ENCODE data around the gene GPD1L.
"Not testable (repeated sequence)": the region's sequence is repeated elsewhere in the genome, so short reads cannot be mapped to it uniquely, and the experiment has no call there.

GPD1L gene

DNA sequence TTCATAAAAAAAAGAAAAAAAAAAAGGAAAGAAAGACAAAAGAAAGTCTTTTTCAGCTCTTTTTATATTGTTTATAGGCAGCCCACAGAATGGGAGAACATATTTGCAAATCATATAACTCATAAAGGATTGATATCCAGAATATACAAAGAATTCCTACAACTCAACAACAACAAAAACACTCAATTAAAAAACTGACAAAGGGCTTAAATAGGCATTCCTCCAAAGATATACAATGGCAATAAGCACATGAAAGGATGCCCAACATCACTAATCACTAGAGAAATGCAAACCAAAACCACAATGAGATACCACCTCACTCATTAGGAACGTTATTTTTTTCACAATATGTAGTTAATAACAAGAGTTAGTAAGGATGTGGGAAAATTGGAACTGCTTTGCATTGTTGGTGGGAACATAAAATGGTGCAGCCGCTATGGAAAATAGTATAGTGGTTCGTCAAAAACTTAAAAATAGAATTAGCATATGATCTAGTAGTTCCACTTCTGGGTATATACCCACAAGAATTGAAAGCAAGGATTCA, 77.8 kb downstream of the GPD1L start:
- TF ChIP-seq, protein P1, sequence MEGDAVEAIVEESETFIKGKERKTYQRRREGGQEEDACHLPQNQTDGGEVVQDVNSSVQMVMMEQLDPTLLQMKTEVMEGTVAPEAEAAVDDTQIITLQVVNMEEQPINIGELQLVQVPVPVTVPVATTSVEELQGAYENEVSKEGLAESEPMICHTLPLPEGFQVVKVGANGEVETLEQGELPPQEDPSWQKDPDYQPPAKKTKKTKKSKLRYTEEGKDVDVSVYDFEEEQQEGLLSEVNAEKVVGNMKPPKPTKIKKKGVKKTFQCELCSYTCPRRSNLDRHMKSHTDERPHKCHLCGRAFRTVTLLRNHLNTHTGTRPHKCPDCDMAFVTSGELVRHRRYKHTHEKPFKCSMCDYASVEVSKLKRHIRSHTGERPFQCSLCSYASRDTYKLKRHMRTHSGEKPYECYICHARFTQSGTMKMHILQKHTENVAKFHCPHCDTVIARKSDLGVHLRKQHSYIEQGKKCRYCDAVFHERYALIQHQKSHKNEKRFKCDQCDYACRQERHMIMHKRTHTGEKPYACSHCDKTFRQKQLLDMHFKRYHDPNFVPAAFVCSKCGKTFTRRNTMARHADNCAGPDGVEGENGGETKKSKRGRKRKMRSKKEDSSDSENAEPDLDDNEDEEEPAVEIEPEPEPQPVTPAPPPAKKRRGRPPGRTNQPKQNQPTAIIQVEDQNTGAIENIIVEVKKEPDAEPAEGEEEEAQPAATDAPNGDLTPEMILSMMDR (IDR thresholded peaks at IDR 0.05): no peak
- Histone ChIP-seq H3K27ac (no peak overlapping the region), H3K36me3 (no peaks in the 10 kb centered on the region), H3K27me3 (no peaks in the 10 kb centered on the region), H3K4me3 (ENCODE audit: low read depth in 1 of 2, low read length in 1 of 2) (no peak overlapping the region), H3K9me3 (no peaks in the 10 kb centered on the region), H3K4me1 (ENCODE audit: control insufficient read depth in 1 of 2, insufficient read depth in 1 of 2, low read depth in 1 of 2, low read length in 1 of 2) (no peaks in the 10 kb centered on the region)

DNA sequence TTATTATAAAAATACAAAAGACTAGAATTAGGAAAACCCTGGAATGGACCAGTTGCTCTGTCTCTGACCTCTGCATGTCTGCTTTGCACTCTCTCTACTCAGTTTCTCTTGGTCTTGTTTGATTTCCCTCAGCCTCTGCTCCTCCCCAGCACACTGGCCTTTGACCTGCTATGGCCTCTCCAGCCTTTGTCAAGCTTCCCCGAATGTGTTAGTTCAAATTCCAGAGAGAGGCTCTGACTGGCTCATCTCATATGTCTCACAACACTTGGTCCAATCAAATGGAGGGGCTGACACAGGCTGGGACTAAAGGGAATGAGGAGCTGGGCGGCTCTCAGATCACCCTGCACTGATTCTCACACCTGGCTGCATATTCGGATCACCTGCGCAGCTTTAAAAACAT, 79.7 kb downstream of the GPD1L start:
- TF ChIP-seq, protein P1 (IDR thresholded peaks at IDR 0.05): no peak
- Histone ChIP-seq H3K27me3 (peaks cover 6% of the 10 kb centered on the region), H3K9me3 (no peaks in the 10 kb centered on the region), H3K36me3 (no peaks in the 10 kb centered on the region), H3K27ac (no peak overlapping the region), H3K4me1 (ENCODE audit: control insufficient read depth in 1 of 2, insufficient read depth in 1 of 2, low read depth in 1 of 2, low read length in 1 of 2) (no peaks in the 10 kb centered on the region), H3K4me3 (ENCODE audit: low read depth in 1 of 2, low read length in 1 of 2) (no peak overlapping the region)

DNA sequence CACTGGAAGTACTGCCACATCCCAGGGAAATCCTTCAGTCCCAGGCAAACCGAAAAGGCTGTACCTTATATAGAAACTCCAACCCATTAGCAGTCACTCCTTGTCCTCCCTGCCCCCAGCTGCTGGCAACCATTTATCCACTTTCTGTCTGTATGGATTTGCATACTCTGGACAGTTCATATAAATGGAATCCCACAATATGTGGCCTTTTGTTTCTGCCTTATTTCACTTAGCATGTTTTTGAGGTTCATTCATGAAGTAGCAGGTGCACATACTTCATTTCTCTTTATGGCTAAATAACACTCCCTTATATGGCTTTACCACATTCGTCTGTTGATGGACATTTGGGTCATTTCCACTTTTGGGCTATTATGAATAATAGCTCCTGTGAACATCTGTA, 80.5 kb downstream of the GPD1L start:
- H3K4me3 ChIP-seq (ENCODE audit: low read depth in 1 of 2, low read length in 1 of 2): no peak overlapping the region
- H3K36me3 ChIP-seq: no peaks in the 10 kb centered on the region
- no peak overlapping the region for H3K27ac ChIP-seq
- peaks cover 6% of the 10 kb centered on the region for H3K27me3 ChIP-seq
- no peaks in the 10 kb centered on the region for H3K4me1 ChIP-seq (ENCODE audit: control insufficient read depth in 1 of 2, insufficient read depth in 1 of 2, low read depth in 1 of 2, low read length in 1 of 2)
- TF ChIP-seq, protein P1 (IDR thresholded peaks at IDR 0.05): no peak
- H3K9me3 ChIP-seq: no peaks in the 10 kb centered on the region

DNA sequence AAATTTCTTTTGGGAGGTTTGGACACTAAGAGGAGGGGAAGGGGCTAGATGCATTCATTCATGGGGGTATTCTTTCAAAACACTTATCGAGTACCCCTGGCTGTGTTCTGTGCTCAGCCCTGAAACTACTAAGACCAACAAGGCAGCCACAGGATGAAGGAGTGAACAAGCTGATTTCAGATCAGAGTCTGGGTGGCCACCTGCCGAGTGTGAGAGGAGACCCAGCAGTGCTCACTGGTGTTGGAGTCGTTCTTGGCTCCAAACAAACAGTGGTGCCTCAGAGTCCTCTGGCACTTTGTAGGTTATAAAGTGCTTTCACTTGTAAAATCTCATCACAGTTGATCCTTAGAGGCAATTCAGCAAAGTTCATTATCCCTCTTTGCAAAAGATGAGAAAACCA, 83.3 kb downstream of the GPD1L start:
- TF ChIP-seq, protein P1 (IDR thresholded peaks at IDR 0.05): no peak
- Histone ChIP-seq H3K27ac (no peak overlapping the region), H3K4me1 (ENCODE audit: control insufficient read depth in 1 of 2, insufficient read depth in 1 of 2, low read depth in 1 of 2, low read length in 1 of 2) (no peaks in the 10 kb centered on the region), H3K4me3 (ENCODE audit: low read depth in 1 of 2, low read length in 1 of 2) (no peak overlapping the region), H3K36me3 (no peaks in the 10 kb centered on the region), H3K9me3 (no peaks in the 10 kb centered on the region), H3K27me3 (peaks cover 6% of the 10 kb centered on the region)

DNA sequence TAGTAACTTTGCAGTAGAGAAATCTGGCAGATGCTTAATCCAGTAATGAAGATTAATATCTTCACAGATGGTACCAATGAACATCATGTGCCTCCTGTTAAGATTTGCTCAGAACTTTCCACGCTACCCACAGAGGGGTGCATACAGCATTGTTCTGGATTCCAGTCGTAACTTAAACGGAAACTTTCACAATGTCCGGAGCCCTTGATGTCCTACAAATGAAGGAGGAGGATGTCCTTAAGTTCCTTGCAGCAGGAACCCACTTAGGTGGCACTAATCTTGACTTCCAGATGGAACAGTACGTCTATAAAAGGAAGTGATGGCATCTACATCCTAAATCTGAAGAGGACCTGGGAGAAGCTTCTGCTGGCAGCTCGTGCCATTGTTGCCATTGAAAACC, 84.1 kb downstream of the GPD1L start:
- not testable (repeated sequence) for H3K9me3 ChIP-seq; H3K4me1 ChIP-seq (ENCODE audit: control insufficient read depth in 1 of 2, insufficient read depth in 1 of 2, low read depth in 1 of 2, low read length in 1 of 2); H3K4me3 ChIP-seq (ENCODE audit: low read depth in 1 of 2, low read length in 1 of 2); H3K36me3 ChIP-seq; H3K27me3 ChIP-seq; H3K27ac ChIP-seq

DNA sequence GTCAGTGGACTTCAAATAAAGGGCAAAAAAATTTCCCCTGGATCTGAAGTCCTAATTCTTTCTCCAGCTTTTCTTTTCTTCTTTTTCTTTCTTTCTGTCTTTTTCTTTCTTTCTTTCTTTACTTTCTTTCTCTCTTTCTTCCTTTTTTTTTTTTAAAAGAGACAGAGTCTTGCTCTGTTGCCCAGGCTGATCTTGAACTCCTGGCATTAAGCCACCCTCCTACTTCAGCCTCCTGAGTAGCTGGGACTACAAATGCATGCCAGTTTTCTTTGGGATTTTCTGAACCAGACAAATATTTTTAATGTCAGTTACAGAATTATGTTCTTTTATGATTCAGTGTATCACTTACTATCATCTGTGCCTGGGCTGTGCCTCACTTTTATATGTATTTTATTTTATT, 86.7 kb downstream of the GPD1L start:
- H3K4me1 ChIP-seq (ENCODE audit: control insufficient read depth in 1 of 2, insufficient read depth in 1 of 2, low read depth in 1 of 2, low read length in 1 of 2): no peaks in the 10 kb centered on the region
- no peak overlapping the region for H3K4me3 ChIP-seq (ENCODE audit: low read depth in 1 of 2, low read length in 1 of 2)
- H3K27me3 ChIP-seq: peaks cover 6% of the 10 kb centered on the region
- no peak overlapping the region for H3K27ac ChIP-seq
- H3K36me3 ChIP-seq: no peaks in the 10 kb centered on the region
- TF ChIP-seq, protein P1 (IDR thresholded peaks at IDR 0.05): no peak
- H3K9me3 ChIP-seq: no peaks in the 10 kb centered on the region
